HCT116 (cell line): ENCODE results near the gene MIF. TPM values are rescaled to one million over a fixed set of nuclear protein-coding genes. Genes with fewer than 3 reads are reported as not detected.
"Not testable (repeated sequence)": the region's sequence is repeated elsewhere in the genome, so short reads cannot be mapped to it uniquely, and the experiment has no call there.

ENCODE experiments used
- ATAC-seq: fragments of 200-7000 bp; cut with Tn5 transposase; 2 replicates; pipeline ENCODE4 v1.9.1; 2020; ENCODE audit warnings: mild to moderate bottlenecking, moderate library complexity
- BruUV-seq: library from RNA; stranded (reverse); fragments of 400-500 nt; replicated peaks from 2 replicates; lab custom pipeline; 2021; lab: Mats Ljungman, UMichigan
- CTCF ChIA-PET: fragments of 300-600 bp; sonication (Branson Sonifier 250); formaldehyde crosslinking; loops from one replicate; lab custom pipeline; 2021; ENCODE audit warnings: antibody characterized with exemption; lab: Charles Lee
- POLR2A ChIA-PET: fragments of 300-600, 350-600 bp; sonication (Branson Sonifier 250); formaldehyde crosslinking; loops from one replicate; lab custom pipeline; 2021; ENCODE audit warnings: antibody characterized with exemption; lab: Charles Lee
- RAD21 ChIA-PET, 2 experiments: fragments of 300-600 bp; sonication (Branson Sonifier 250); formaldehyde crosslinking; loops; one replicate each; lab custom pipeline; 2023; ENCODE audit warnings: low total read pairs in 2 of 2; ENCODE audit not compliant: uncharacterized antibody in 2 of 2, unreplicated experiment in 2 of 2, low non-redundant PET in 1 of 2; lab: Charles Lee
- DNase-seq: peaks from one replicate; pipeline ENCODE4 v3.0.0-alpha.2; 2010; ENCODE audit warnings: low read depth, low spot score
- H2AFZ ChIP-seq: fragments of 200-600 bp; shearing (Covaris generic), sonication (generic); 2 replicates; pipeline ENCODE4 v1.6.1; 2017; ENCODE audit warnings: low read depth, mixed run types, mixed read lengths, antibody characterized with exemption, low read length; ENCODE audit not compliant: poor library complexity, severe bottlenecking
- H3K27ac ChIP-seq: 2 replicates; pipeline ENCODE4 v1.5.1; 2012; ENCODE audit warnings: low read depth, low read length
- H3K27me3 ChIP-seq: fragments of 200-600 bp; sonication (generic); 2 replicates; pipeline ENCODE4 v1.6.1; 2016; ENCODE audit warnings: mixed run types, low read length, mixed read lengths; ENCODE audit not compliant: insufficient read depth
- H3K36me3 ChIP-seq, 2 experiments: fragments of 200-500 bp in 1 of 2; fragments of 200-600 bp in 1 of 2; sonication (Bioruptor generic) in 1 of 2; sonication (generic) in 1 of 2; 2 replicates each; pipeline versions ENCODE4 v1.5.1 to v1.6.1; 2014 to 2016; ENCODE audit warnings: low read length in 2 of 2, inconsistent platforms in 1 of 2, mixed read lengths in 1 of 2, mixed run types in 1 of 2; ENCODE audit not compliant: insufficient read depth in 2 of 2, control insufficient read depth in 1 of 2
- H3K4me1 ChIP-seq, 2 experiments: fragments of 200-600 bp in 1 of 2; sonication (generic) in 1 of 2; 2 replicates each; pipeline versions ENCODE4 v1.5.1 to v1.6.1; 2012 to 2017; ENCODE audit warnings: low read length in 2 of 2, inconsistent platforms in 1 of 2, mild to moderate bottlenecking in 1 of 2, mixed read lengths in 1 of 2, mixed run types in 1 of 2, moderate library complexity in 1 of 2; ENCODE audit not compliant: insufficient read depth in 2 of 2, control insufficient read depth in 1 of 2
- H3K4me2 ChIP-seq: fragments of 200-600 bp; sonication (generic); 2 replicates; pipeline ENCODE4 v1.6.1; 2017; ENCODE audit warnings: mixed run types, low read length, mixed read lengths
- H3K4me3 ChIP-seq, 2 experiments: fragments of 200-600 bp in 1 of 2; sonication (generic) in 1 of 2; replicated peaks in 1 of 2; 2 replicates each; pipeline ENCODE4 v1.5.1; 2011 to 2016; ENCODE audit warnings: low read length in 2 of 2, control low read depth in 1 of 2, low read depth in 1 of 2, mild to moderate bottlenecking in 1 of 2, mixed read lengths in 1 of 2, mixed run types in 1 of 2
- H3K79me2 ChIP-seq: fragments of 200-600 bp; sonication (generic); 2 replicates; pipeline ENCODE4 v1.6.1; 2017; ENCODE audit warnings: mild to moderate bottlenecking, mixed run types, low read length, moderate library complexity, mixed read lengths; ENCODE audit not compliant: insufficient read depth
- H3K9ac ChIP-seq: fragments of 200-600 bp; sonication (generic); 2 replicates; pipeline ENCODE4 v1.6.1; 2016; ENCODE audit warnings: low read length, mixed read lengths
- H3K9me2 ChIP-seq: fragments of 200-600 bp; sonication (generic), shearing (Covaris generic); 2 replicates; pipeline ENCODE4 v1.6.1; 2017; ENCODE audit warnings: mixed run types, mild to moderate bottlenecking, moderate library complexity; ENCODE audit not compliant: insufficient read depth
- H3K9me3 ChIP-seq, 2 experiments: fragments of 200-500 bp in 1 of 2; fragments of 200-600 bp in 1 of 2; sonication (Bioruptor generic) in 1 of 2; sonication (generic) in 1 of 2; 2 replicates each; pipeline ENCODE4 v1.6.1; 2014 to 2017; ENCODE audit warnings: low read length in 2 of 2, mixed read lengths in 2 of 2, inconsistent platforms in 1 of 2, low read depth in 1 of 2, mild to moderate bottlenecking in 1 of 2, mixed run types in 1 of 2, moderate library complexity in 1 of 2; ENCODE audit not compliant: control insufficient read depth in 1 of 2, insufficient read depth in 1 of 2
- H4K20me1 ChIP-seq: fragments of 200-600 bp; sonication (generic), shearing (Covaris generic); 2 replicates; pipeline ENCODE4 v1.6.1; 2017; ENCODE audit warnings: mixed run types, mild to moderate bottlenecking, moderate library complexity; ENCODE audit not compliant: insufficient read depth
- EGR1 ChIP-seq: IDR thresholded peaks from 2 replicates; pipeline ENCODE4 v1.6.1; 2012; ENCODE audit warnings: low read depth
- EZH2phosphoT487 ChIP-seq: fragments of 200-600 bp; IDR thresholded peaks from 2 replicates; pipeline ENCODE4 v1.6.1; 2018; ENCODE audit warnings: antibody characterized with exemption, borderline replicate concordance
- POLR2A ChIP-seq: IDR thresholded peaks from 2 replicates; pipeline ENCODE4 v1.7.0; 2011; ENCODE audit warnings: borderline replicate concordance; ENCODE audit not compliant: insufficient read depth, insufficient read length; ENCODE audit errors: extremely low read depth
- RAD21 ChIP-seq: IDR thresholded peaks from 2 replicates; pipeline ENCODE4 v1.6.1; 2012; ENCODE audit warnings: low read depth, mild to moderate bottlenecking
- REST ChIP-seq: IDR thresholded peaks from 2 replicates; pipeline ENCODE4 v1.6.1; 2012; ENCODE audit warnings: low read depth
- SIN3A ChIP-seq: IDR thresholded peaks from 2 replicates; pipeline ENCODE4 v1.6.1; 2012; ENCODE audit warnings: low read depth
- SP1 ChIP-seq: IDR thresholded peaks from 2 replicates; pipeline ENCODE4 v1.6.1; 2012; ENCODE audit warnings: low read depth
- SRF ChIP-seq: IDR thresholded peaks from 2 replicates; pipeline ENCODE4 v1.6.1; 2012; ENCODE audit warnings: low read depth
- TCF7L2 ChIP-seq: IDR thresholded peaks from 2 replicates; pipeline ENCODE4 v1.7.0; 2011; ENCODE audit warnings: borderline replicate concordance, inconsistent platforms; ENCODE audit not compliant: insufficient read depth, insufficient read length; ENCODE audit errors: extremely low read depth
- intact Hi-C: fragments of 100-400 bp; cut with micrococcal nuclease; formaldehyde crosslinking; loops from 2 replicates; pipeline ENCODE4 v1.10.0; 2022
- total RNA-seq: library from RNA; stranded (reverse); gene quantifications from one replicate; pipeline ENCODE4 v1.2.1, GENCODE V29; 2021; ENCODE audit not compliant: unreplicated experiment

The MIF gene
- total RNA-seq, 1 experiment from 2014 or later, result 1,511 TPM

GRCh38 chr22:23904573-23905254, 10.5 kb downstream of the MIF start:
- CTCF ChIA-PET, result interaction anchor here (0.9 kb wide), 1 partner anchor 10 kb away, joined by 4 read pairs; the partner anchor contains the start of gene MIF
- Histone ChIP-seq H3K4me3 (no peak overlapping the region), H3K9me2 (no peaks in the 10 kb centered on the region), H4K20me1 (no peaks in the 10 kb centered on the region), H3K9me3 (no peaks in the 10 kb centered on the region), H3K36me3 (no peaks in the 10 kb centered on the region), H3K27me3 (peaks cover 4% of the 10 kb centered on the region; the same call in 1 of the 2 replicates)
- intact Hi-C loops, result no loop called here
- ATAC-seq, result no peak
- no TSS peak for BruUV-seq
- RAD21 ChIA-PET, result no interaction called here
- POLR2A ChIA-PET, result no interaction called here
- TF ChIP-seq SIN3A (no peak), REST (no peak), RAD21 (no peak), EGR1 (no peak), SP1 (no peak)
- TF ChIP-seq, all 23 proteins: peak for 0
- Histone ChIP-seq H2AFZ (no peak overlapping the region), H3K9ac (no peak overlapping the region), H3K4me2 (no peak overlapping the region), H3K27ac (no peak overlapping the region), H3K79me2 (no peaks in the 10 kb centered on the region), H3K4me1 (no peaks in the 10 kb centered on the region)
- no peak for DNase-seq

DNA sequence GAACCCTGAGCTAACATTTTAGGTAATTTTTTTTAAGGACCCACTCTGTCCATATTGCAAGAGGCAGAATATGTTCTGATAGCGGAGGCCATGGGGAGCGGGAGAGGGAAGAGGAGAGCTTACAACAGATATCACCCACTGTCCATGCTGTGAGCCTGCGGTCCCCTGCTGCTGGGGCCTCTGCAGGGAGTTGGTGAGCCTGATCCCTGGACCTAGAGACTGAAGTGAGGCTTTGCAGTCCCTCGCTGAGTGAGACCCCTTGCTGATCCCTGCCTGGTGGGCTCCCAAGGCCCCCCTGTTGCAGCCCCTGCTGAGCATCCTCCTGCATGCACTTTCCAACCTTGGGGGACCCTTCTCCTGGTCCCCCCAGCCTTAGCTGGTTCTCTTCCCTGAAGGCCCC, 12.5 kb downstream of the MIF start:
- Histone ChIP-seq H4K20me1 (no peaks in the 10 kb centered on the region), H2AFZ (no peak overlapping the region), H3K9me2 (no peaks in the 10 kb centered on the region), H3K4me2 (no peak overlapping the region), H3K4me3 (no peak overlapping the region), H3K27me3 (peaks cover 4% of the 10 kb centered on the region; the same call in 1 of the 2 replicates), H3K27ac (no peak overlapping the region), H3K9me3 (no peaks in the 10 kb centered on the region), H3K9ac (no peak overlapping the region)
- no peak for DNase-seq
- ChIA-PET RAD21 (no interaction called here), POLR2A (no interaction called here), CTCF (no interaction called here)
- intact Hi-C loops, result no loop called here
- TF ChIP-seq POLR2A (no peak), TCF7L2 (no peak), SRF (no peak), EZH2phosphoT487 (no peak)
- TF ChIP-seq, all 23 proteins: peak for 0
- Histone ChIP-seq H3K36me3 (no peaks in the 10 kb centered on the region), H3K4me1 (no peaks in the 10 kb centered on the region), H3K79me2 (no peaks in the 10 kb centered on the region)
- no peak for ATAC-seq
- BruUV-seq, result no TSS peak

GRCh38 chr22:23907423-23907822, 13.2 kb downstream of the MIF start:
- CTCF ChIA-PET, intact Hi-C loops, ATAC-seq, POLR2A ChIA-PET, H3K27me3 ChIP-seq, H3K4me2 ChIP-seq, H3K9me3 ChIP-seq, H3K9me2 ChIP-seq, RAD21 ChIA-PET, H3K4me1 ChIP-seq, H3K27ac ChIP-seq, DNase-seq, H3K36me3 ChIP-seq, H4K20me1 ChIP-seq, H3K79me2 ChIP-seq, H2AFZ ChIP-seq, BruUV-seq, H3K4me3 ChIP-seq, H3K9ac ChIP-seq: not testable (repeated sequence)
